ENCODE measurements around the gene NPR2. TPM values are rescaled to one million over a fixed set of nuclear protein-coding genes. Genes with fewer than 3 reads are reported as not detected.

Gene NPR2
- total and polyA plus RNA-seq, 2 of the 13 experiments (the other 11 are each of a cell fraction or from before 2014, with no cell fraction given): 7.4 to 9.4 TPM

GRCh38 chr9:35781066-35781465 is 10.3 kb upstream of the NPR2 start:
- no peaks in the 10 kb centered on the region for H4K20me1 ChIP-seq (ENCODE audit: insufficient read depth, low read length)
- H3K9ac ChIP-seq (ENCODE audit: insufficient read depth, low read depth, low read length): no peak overlapping the region
- DNase-seq (ENCODE audit: low spot score): no peak
- no peaks in the 10 kb centered on the region for H3K9me3 ChIP-seq (ENCODE audit: low read length)
- WGBS (ENCODE audit: low lambda C conversion rate): 87% methylated on average over 2 of the region's 2 CpGs
- no peak overlapping the region for H3K27ac ChIP-seq (ENCODE audit: extremely low read length, insufficient read depth, low read length)
- no peak overlapping the region for H3K4me2 ChIP-seq (ENCODE audit: low read depth, low read length)
- no peak overlapping the region for H3K4me3 ChIP-seq (replicated peaks in 1 of 3; ENCODE audit: insufficient read depth in 1 of 3, low read depth in 2 of 3, low read length in 3 of 3)
- H3K4me1 ChIP-seq (ENCODE audit: insufficient read depth, low read length): peaks cover under 1% of the 10 kb centered on the region; the same call in 1 of the 2 replicates
- H3K36me3 ChIP-seq (replicated peaks in 1 of 2; ENCODE audit: control insufficient read depth in 1 of 2, insufficient read depth in 2 of 2, low read length in 2 of 2): peaks cover 1 to 10% of the 10 kb centered on the region in 2 experiments; a peak in 3 of 5 replicates
- H2AFZ ChIP-seq (ENCODE audit: low read length): no peak overlapping the region
- CTCF ChIA-PET (ENCODE audit: low intra/inter-chr PET ratio, low total read pairs): no interaction called here
- no peaks in the 10 kb centered on the region for H3K79me2 ChIP-seq (ENCODE audit: insufficient read depth, low read length)
- ATAC-seq: no peak
- in situ Hi-C loops (cut with HindIII; ENCODE audit: extremely low pct_ligation_motif_present, low pct_unique_long_range_greater_than_20kb): no loop called here
- FAIRE-seq: no peak
- BruUV-seq (replicated peaks): TSS peak; percentile 41
- POLR2A ChIA-PET: no interaction called here
- intact Hi-C loops (cut with micrococcal nuclease; ENCODE audit: unreplicated experiment): no loop called here
- TF ChIP-seq CBX1 (IDR thresholded peaks at IDR 0.05; ENCODE audit: low read depth) (no peak), ATF6 (CRISPR knock-in tag; conservative IDR thresholded peaks at IDR 0.05) (no peak), LCORL (IDR thresholded peaks at IDR 0.05) (no peak), LCORL (CRISPR knock-in tag; IDR thresholded peaks at IDR 0.05) (no peak), SKI (IDR thresholded peaks at IDR 0.05; ENCODE audit: partially characterized antibody) (no peak), CREB1 (IDR thresholded peaks at IDR 0.05) (no peak), CREB1 (CRISPR knock-in tag; IDR thresholded peaks at IDR 0.05) (no peak), ZMYM3 (CRISPR knock-in tag; IDR thresholded peaks at IDR 0.05) (no peak), ZFP62 (CRISPR knock-in tag; IDR thresholded peaks at IDR 0.05) (no peak), MATR3 (CRISPR knock-in tag; IDR thresholded peaks at IDR 0.05) (no peak)
- H3K27me3 ChIP-seq (ENCODE audit: control insufficient read depth in 1 of 2, insufficient read depth in 2 of 2, low read length in 2 of 2): no peaks in the 10 kb centered on the region
